Measurements from ENCODE around the gene WDR37. TPM values are rescaled to one million over a fixed set of nuclear protein-coding genes. Genes with fewer than 3 reads are reported as not detected.
"Not testable (repeated sequence)": the region's sequence is repeated elsewhere in the genome, so short reads cannot be mapped to it uniquely, and the experiment has no call there.

The WDR37 gene
- polyA plus RNA-seq, 1 donor, result 12.5 TPM

DNA sequence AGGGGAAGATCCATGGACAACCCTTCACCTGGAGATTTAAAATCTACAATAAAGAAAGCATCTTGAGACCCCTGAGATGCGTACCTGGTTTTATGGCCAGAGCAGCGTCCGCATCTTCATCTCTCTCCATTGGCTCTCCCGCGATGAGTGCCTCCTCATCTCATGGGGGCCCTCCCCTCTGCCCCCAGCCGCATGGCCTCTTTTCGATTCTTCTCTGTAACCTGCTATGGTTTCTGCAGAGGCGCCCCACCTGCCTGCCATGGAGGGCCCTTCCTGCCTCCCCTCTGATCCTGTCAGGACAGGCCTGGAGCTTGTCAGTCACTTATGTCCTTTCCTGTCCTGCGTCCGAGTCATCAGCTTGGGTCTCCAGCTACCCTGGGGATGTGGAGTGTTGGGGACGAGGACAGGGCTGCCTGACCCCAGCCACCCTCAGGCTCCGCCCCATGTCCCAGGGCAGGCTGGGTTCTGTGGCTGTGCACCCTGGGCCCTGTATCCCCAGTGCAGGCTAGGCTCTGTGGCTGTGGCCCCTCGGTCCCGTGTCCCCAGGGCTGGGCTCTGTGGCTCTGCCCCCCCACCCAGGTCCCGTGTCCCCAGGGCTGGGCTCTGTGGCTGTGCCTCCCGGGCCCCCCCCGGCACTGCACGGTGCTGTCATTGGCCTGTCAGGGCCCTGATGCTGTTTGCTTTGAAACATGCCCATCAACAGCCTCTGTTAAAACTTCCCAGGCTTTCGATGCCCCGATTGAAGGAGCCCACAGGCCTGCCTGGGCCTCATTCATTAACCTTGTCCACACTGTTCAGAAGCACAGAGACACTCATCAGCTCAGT is 99.8 kb downstream of the WDR37 start:
- no peak for DNase-seq

DNA sequence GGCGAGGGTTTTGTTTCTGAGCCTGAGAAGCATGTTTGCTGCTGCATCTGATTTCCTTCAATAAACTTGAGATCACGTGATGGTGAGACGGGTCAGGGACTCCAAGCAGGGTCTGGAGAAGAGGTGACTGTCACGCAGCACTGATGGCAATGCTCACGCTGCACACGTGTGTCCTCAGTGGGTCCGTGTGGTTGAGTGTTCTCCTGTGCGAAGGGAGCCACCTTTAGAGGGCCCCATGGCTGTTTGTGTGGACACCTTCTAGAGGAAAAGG is 100.4 kb downstream of the WDR37 start:
- no peak for DNase-seq

DNA sequence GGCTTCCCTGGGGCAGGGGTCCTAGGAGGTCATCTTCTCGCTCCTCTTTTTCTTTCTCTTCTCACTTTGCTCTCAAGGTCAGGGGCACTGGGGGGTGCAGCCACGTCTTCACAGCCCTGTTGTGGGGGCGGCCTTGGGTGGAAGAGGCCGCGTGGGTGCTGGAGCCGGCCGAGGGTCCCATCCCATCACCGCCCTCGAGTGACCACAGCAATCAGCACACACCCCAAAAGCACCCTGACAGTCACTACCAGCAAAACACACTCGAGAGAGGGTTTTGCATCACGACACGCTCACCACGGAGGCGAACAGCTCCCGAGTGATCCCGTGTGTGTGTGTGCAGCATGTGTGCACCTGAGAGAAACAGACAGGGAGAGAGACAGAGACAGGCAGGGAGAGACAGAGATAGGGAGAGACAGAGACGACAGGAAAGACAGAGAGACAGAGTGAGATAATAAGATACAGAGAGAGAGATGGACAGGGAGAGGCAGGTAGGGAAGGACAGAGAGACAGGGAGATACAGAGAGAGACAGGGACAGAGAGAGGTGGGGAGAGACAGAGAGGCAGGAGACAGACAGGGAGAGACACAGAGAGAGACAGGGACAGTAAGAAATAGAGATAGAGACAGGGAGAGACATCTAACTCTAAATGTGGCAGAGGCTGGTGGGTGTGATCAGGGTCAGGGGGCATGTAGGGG is 100.9 kb downstream of the WDR37 start:
- no peak for DNase-seq

DNA sequence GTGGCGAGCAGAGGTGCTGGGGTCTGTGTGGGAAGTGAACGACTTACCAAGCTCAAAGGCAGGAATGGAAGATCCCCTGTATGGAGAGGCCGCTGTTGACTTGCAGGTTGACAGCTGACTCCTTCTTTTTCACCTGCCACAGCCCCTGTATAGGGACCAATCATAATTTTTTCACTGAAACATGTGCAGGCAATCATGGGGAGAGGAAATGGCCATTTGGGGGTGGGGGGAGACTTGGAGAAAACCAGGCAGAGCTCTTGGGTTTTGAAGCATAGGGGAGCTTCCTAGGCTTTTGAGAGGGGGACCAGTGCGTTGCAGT is 101.4 kb downstream of the WDR37 start:
- no peak for DNase-seq

DNA sequence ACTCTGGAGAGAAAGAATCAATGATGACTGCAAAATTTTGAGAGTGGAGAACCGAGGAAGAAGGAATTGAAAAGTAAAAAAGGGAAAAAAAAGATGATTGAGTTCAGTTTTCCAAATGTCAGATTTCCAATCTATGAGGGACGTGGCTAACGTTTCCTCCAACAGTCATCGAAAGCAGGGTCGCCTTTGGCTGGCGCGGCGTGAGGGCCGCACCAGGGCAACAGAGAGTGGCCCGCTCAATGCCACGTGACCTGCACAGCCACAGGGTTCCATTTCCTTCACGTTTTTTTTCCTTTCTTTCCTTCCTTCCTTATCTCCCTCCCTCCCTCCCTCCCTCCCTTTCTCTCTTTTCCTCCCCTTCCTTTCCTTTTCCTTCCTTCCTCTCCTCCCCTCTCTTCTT is 101.9 kb downstream of the WDR37 start:
- no peak for DNase-seq

DNA sequence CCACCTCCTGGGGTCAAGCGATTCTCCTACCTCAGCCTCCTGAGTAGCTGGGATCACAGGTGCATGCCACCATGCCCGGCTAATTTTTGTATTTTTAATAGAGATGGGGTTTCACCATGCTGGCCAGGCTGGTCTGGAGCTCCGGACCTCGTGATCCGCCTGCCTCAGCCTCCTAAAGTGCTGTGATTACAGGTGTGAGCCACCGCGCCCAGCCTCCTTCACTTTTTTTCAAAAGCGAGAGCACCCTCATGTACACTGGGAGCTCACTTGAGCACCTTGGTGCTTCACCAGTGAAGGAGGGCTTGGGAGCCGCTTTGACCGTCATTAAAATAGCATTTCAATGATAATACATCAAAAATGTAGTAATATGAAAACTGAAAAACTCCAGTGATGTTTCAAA is 102.4 kb downstream of the WDR37 start:
- DNase-seq, result not testable (repeated sequence)

DNA sequence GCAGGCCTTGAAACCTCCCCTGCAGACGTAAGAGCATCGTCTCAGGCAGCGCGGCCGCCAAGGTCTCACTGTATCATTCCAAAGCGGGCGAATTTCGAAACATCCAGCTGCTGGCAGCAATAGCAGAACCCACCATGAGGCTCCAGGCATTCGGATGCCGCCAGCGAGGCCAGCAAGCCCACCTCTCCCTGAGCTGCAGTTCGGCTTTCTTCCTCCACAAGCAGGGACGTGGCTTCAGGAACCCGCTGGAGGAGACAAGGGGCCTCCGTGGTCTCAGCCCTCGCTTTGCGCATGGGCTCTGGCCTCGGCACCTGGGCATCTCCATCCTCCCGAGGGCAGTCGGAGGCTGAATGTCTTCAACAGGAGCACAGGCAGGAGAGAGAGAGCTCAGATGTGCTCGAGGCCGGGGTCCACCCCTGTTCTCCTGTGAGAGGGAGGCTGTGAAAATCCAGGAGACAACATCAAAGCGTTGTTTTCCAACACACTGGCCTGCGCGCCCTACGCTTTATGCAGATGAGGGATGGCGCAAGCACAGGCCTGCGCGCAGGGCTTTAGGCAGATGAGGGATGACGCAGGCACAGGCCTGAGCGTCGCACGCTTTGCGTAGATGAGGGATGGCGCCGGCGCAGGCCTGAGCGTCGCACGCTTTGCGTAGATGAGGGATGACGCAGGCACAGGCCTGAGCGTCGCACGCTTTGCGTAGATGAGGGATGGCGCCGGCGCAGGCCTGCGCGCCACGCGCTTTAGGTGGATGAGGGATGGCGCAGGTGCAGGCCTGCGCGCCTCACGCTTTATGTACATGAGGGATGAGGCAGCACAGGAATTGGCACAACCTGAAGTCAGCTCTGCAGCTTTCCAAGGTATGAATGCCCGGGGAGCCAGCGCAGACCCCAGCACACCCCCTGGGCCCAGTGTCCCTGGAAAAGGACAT is 103.2 kb downstream of the WDR37 start:
- no peak for DNase-seq

DNA sequence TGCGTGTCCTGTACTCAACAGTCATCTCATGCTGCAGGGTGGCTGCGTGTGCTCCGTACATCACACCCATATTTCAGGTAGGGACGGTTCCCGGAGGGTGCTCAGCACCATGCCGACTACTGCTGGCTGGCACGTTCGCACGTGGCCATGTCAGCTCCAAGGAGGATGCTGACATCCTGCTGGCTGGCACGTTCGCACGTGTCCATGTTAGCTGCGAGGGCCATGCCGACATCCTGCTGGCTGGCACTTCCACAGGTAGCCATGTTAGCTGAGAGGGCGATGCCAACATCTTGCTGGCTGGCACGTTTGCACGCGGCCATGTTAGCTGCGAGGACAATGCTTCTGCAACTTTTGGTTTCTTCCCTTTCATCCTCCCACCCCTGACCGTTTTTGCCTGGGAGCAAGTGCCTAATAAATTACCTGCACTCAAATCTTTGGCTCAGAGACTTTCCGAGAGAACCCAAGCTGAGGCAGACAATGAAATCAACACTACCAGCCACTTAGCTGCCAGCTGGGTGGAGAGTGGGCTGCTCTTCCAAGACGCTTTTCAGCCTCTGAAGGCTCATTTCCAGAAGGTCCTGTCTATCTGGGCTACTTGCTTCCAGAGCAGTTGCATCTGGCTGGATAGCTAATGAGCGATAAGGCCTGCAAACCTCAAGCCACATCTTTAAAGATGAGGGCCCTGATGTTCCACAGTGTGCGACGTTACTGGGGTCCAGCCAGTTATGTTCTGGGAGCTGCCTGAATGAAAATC is 104.6 kb downstream of the WDR37 start:
- DNase-seq, result no peak

DNA sequence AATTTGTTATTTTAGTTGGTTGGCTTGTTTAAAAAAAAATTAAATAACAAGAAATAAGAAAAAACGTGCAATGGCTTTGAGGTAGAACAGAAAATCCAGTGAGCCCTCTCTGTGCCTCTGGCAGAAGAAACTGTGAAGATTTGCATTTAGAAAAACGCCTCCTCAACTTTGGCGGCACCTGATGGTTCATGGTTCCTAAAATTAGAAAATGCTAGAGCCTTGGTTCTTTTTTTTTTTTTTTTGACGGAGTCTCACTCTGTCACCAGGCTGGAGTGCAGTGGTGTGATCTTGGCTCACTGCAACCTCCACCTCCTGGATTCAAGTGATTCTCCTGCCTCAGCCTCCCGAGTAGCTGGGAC is 105.1 kb downstream of the WDR37 start:
- DNase-seq, result not testable (repeated sequence)

DNA sequence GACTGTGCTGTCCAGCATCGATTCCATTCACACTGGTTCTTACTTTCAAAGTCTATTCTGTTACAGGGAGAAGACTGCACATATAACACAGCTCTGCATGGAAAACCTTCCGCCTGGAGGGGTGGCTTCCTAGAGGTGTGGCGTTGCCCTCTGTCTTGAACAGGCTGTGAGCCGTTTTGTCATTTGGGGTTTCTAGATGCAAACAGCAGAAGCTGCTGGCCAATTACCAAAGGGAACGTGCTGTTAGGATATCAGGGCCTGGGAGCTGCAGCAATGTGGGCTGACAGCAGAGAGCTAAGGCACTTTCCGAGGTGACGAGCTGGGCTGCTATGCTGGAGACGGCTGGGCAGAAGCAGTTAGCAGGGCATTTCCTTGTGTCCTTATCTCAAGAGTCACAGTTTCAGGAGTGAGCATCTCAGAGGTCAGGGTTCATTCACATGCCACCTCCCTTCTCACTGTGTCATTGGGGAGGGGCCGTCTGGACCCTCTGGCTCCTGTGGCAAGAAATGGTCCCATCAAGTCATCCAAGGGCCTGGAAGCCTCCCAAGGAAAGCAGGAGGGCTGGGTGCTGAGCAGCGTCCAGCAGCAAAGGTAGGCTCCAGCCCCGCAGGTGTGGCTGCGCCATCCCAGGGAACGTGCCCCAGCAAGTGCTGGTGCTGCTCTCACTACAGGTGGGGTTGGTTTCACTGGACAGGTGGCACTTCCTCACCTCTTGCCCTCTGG is 106.5 kb downstream of the WDR37 start:
- DNase-seq, result no peak

DNA sequence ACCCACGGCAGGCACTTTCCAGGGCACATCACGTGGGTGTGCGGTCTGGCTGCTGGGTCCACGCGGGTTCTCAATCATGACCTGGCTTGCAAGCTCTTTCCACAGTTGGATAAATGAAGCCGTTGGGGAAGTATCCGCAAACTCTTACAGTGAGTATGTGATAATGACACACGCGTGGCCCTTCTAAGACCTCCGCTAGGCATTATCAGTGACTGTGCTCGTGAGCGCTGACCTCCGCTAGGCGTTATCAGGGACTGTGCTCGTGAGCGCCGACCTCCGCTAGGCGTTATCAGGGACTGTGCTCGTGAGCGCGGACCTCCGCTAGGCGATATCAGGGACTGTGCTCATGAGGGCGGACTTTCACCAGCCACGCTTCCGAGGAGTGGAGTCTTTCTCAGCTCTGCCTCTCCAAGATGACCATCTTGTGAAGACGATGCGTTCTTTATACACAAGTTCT is 107.0 kb downstream of the WDR37 start:
- DNase-seq, result no peak

DNA sequence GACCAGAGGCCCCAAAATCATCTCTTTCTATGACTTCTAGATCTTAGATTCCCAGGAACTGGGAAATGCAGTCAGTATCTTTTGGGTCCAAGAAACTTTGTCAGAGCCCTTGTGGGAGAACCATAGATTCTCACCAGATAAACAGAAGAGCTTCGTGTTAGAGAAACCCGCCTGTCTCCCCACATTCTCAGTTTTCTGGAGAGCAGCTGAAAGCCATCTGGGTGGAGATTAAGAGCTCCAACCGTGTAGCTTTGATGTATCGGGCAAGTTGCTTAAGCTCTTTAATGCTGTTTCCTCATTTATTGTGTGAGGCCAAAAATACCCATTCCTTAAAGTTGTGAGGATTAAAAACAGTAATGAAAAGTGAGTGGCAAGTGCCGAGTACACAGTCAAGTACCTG is 107.6 kb downstream of the WDR37 start:
- DNase-seq, result no peak

DNA sequence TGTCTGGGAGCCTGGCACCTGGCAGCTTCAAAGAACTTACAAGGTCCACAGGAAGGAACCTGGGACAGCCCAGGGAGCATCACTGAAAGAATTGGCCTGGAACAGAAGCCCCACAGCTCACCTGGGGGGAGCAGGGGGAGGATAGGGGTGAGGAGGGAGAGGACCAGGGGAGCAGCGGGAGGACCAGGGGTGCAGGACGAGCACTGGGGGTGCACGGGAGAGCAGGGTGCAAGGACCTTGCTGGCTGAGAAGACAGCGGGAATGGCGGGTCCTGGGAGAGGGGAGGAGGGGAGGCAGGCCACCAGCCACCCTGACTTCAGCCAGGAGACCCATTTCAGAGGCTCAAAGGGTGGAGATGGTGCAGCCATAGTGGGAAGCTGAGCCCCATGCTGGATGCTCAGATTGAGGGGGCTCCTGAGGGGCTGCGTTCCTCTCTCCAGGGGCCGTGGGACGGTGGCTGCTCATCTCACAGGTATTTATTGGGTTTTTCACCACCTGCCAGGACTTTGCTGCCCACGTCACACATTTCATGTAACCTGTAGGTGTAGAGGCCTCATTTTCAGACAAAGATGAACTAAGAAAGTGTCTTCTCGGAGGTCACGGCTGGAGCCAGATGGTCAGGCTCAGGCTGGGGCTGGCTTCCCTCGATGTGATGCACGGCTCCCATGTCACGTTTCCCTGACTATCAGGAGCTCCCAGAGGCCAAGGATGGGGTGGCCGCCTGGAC is 110.1 kb downstream of the WDR37 start:
- no peak for DNase-seq

DNA sequence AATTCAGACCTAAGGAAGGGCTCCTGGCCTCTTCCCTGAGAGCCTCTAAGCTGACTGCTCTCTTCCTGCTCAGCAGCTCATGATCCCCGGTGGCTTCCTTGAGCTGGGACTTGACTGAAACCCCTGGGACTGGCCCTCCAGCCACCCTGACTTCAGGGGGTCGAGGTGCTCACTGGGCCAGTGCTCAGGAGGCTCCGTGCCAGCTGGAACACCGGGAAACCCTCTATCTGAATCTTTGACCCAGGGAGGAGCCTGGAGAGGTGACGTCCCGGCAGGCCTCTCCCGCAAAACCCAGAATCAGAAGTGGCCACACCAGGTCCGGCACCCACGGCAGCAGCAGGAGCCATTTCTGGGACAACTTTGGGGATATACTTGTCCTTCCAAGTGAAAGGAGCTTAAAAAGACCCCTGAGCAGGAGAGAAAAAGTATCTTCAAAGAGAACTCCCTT is 110.7 kb downstream of the WDR37 start:
- no peak for DNase-seq

DNA sequence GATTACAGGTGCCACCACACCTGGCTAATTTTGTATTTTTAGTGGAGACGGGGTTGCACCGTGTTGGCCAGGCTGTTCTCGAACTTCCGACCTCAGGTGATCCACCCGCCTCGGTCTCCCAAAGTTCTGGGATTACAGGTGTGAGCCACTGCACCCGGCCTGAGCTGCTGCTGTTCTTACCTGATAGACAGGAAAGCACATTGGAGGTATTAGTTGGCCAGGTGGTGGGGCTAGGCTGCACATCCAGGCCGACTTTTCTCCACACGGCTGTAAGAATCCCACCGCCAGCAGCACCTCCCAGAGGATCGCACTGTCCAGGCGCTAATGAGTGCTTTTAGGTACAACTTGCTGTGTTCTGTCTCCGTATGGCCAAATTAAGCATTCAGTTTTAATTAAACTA is 112.6 kb downstream of the WDR37 start:
- no peak for DNase-seq

DNA sequence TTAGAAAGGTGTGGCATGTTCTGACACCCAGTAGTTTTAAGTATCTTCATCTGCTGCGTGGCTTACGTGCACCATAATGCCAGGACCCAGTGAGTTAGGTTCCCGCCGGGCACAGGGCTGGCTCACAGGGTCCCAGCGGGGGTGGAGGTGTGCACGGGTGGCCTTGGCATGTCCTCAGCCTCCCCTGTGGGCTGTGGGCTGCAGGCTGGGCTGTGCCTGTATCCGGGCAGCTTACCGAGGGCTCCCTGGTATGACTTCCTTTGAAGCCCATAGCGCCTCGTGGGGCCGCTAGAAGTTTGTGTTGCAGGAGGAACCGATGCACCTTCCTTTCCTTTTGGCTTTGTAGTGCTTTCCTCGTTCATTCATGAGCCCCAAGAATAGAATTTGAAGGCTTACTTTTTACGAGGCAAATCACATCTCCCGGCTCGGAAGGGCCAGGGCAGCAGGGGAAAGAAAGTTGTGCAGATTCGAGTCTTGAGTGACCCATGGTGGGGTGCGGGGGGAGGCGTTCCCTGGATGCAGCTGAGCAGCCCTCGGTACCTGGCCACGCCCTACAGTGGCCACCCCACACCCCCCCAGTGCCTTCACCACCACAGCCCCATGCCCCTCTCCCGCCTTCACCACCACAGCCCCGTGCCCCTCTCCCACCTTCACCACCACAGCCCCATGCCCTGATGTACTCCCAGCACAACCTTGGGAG is 113.2 kb downstream of the WDR37 start:
- DNase-seq, result no peak

DNA sequence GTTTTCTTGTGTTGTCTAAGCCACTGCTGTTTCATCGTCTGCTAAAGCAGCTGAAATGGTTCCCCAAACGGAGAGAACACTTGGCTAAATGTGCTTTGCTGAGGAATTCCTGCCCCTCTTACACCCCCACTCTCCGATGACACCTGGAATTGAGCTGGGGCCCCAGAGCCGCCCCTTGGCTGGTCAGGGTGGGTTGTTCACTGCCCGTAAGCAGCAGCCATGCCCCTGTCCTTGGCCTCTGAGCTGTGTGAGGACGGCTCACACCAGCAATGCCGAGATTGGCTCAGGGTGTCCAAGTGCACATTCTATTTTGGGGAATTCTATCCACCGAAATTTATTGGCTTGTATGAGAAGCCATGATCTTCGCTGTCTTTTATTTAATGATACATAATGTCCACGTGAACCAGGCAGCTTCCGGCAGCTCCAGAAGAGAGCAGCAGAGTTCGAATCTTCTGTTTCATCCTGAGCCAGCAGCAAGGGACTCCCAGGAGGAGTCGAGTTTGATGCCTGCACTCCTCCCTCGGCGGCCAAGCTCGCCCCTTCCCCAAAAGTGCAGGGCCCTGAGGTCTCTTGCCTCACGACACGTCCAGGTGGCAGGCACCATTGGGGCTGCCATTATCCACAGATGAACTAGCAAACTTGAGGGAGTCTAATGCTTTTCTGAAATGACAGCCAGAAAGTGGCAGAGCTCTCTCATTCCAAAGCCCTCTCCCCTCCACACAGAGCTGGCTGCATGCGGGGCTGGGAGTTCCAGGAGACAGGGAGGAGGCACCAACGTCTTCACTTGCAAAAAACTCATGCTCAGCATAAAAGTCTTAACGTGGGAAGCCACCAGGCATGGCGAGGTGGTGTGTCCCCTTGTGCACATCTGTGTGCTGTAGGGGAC is 114.0 kb downstream of the WDR37 start:
- no peak for DNase-seq

DNA sequence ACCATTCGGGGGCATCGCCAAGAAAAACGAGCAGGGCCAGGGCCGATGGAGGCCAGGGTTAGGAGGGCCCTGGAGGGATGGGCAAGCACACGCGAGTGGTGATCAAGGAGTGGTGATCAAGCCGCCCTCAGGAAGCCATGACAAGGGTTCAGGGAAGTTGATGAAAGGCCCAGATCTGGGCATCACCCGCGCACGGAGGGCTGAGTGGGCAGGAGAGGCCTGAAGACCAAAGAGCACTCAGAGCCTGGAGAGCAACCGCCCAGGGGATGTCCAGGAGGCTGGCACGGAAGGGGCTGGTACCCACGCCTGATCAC is 114.6 kb downstream of the WDR37 start:
- DNase-seq, result no peak

DNA sequence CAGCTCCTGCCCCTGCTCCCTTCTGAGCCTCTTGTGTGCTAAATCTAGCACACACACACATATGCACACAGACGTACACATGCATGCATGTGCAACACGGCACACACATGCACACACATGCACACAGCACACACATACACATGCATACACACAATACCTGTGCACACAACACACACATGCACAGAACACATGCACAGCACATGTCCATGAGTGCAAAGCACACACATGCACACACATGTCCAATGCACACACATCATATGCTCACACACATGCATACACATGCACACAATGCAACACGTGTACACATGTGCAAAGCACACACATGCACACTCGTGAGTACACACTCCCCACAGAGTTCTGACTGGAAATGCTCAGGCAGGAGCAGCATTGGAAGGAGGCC is 115.0 kb downstream of the WDR37 start:
- DNase-seq, result no peak

DNA sequence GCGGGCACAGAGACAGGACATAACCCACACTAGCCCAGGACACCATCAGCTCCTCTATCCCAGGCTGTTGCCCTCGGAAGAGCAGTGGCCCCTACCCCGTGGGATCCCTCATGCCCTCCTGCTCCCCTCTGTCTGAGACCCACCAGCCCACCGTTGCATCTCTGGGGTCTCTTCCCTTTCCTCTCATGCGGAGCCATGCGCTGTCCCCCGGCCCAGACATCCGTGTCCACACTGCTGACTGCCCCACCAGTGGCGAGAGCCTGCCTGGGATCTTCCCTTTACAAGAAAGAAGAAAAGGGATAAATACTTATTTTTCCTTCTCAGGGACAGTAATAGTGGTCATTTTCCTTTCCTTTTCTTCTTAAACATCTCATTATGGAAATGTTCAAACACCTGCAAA is 115.4 kb downstream of the WDR37 start:
- DNase-seq, result no peak

Measured in hindlimb muscle (tissue), 1 donor.